Left ventricle myocardium inferior (tissue), 1 donor: ENCODE measurements around the gene DND1. TPM values are rescaled to one million over a fixed set of nuclear protein-coding genes. Genes with fewer than 3 reads are reported as not detected.
"Not testable (repeated sequence)": the region's sequence is repeated elsewhere in the genome, so short reads cannot be mapped to it uniquely, and the experiment has no call there.

Experiments
- DNase-seq: peaks from one replicate; pipeline ENCODE4 v3.0.0-alpha.2; 2020
- H3K27ac ChIP-seq: fragments of 200-600 bp; replicated peaks from 2 replicates; pipeline ENCODE4 v1.8.0; 2021
- H3K27me3 ChIP-seq: fragments of 200-600 bp; 2 replicates; pipeline ENCODE4 v1.8.0; 2021; ENCODE audit warnings: low read depth
- H3K36me3 ChIP-seq: fragments of 200-600 bp; 2 replicates; pipeline ENCODE4 v1.8.0; 2021
- H3K4me1 ChIP-seq: fragments of 200-600 bp; 2 replicates; pipeline ENCODE4 v1.8.0; 2021
- H3K4me3 ChIP-seq: fragments of 200-600 bp; 2 replicates; pipeline ENCODE4 v1.8.0; 2021; ENCODE audit warnings: mild to moderate bottlenecking, moderate library complexity
- H3K9me3 ChIP-seq: fragments of 200-600 bp; replicated peaks from 2 replicates; pipeline ENCODE4 v1.8.0; 2021
- intact Hi-C: fragments of 100-400 bp; cut with micrococcal nuclease; formaldehyde crosslinking; loops from one replicate; pipeline ENCODE4 v1.11.0; 2022
- total RNA-seq: library from RNA; stranded (reverse); fragmentation: NEBNext Ultra II Directional; extraction: Animal tissue kit (Norgen Biotek cat#: 25700); gene quantifications from one replicate; pipeline ENCODE4 v1.2.1, GENCODE V29; 2021
- TF ChIP-seq, protein P1 (sequence below): fragments of 200-600 bp; IDR thresholded peaks from 2 replicates; pipeline ENCODE4 v1.8.0; 2021; ENCODE audit warnings: antibody characterized with exemption, mild to moderate bottlenecking, borderline replicate concordance
- donor health status: DM: no; HTN: yes; CAD: no; lungs with severe emphysema.

DND1 gene
- total RNA-seq, 1 donor from 2014 or later: 0.47 TPM

DNA sequence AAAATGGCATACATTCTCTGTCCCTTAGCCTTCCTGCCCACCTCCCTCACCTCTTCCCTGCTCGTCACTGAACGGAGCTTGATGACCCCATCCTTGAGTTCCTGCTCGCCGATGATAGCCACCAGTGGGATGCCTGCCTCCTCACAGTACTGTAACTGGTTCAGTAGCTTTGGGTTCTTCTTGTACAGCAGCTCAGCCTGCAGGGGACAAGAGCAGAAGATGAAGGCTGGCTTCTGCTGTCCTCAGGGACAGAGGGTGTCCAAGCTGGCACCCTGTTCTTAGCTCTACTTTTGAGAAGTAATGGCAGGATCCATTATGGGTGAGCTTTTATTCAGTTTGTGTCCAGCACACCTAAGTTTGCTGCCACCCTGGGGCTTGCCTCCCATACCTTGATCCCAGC, 1.3 kb upstream of the DND1 start:
- no peak for DNase-seq
- intact Hi-C loops: no loop called here
- H3K36me3 ChIP-seq: peaks cover 89% of the 10 kb centered on the region
- no peak overlapping the region for H3K4me3 ChIP-seq
- H3K27ac ChIP-seq: no peak overlapping the region
- TF ChIP-seq, protein P1, sequence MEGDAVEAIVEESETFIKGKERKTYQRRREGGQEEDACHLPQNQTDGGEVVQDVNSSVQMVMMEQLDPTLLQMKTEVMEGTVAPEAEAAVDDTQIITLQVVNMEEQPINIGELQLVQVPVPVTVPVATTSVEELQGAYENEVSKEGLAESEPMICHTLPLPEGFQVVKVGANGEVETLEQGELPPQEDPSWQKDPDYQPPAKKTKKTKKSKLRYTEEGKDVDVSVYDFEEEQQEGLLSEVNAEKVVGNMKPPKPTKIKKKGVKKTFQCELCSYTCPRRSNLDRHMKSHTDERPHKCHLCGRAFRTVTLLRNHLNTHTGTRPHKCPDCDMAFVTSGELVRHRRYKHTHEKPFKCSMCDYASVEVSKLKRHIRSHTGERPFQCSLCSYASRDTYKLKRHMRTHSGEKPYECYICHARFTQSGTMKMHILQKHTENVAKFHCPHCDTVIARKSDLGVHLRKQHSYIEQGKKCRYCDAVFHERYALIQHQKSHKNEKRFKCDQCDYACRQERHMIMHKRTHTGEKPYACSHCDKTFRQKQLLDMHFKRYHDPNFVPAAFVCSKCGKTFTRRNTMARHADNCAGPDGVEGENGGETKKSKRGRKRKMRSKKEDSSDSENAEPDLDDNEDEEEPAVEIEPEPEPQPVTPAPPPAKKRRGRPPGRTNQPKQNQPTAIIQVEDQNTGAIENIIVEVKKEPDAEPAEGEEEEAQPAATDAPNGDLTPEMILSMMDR: no peak
- H3K27me3 ChIP-seq: no peaks in the 10 kb centered on the region
- no peaks in the 10 kb centered on the region for H3K9me3 ChIP-seq
- H3K4me1 ChIP-seq: no peaks in the 10 kb centered on the region

DNA sequence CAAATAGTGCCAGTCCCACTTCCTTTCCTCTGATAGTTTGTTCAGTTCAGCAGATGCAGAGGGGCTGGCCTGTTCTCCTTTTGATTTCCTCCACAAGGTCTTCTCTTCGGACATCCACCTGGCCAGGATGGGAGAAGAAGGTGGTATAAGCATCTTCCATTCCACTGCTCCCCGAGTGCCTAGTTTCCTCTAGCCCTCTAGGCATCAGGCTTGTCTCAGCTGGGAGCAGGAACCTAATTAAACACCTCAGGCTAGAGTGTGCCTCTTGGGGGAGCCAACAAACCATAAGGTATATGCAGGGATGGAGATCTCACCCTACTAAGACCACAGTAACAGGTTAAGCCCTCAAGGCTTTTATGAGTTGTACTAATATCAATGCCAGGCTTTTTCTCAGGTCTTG, 835 bp upstream of the DND1 start:
- H3K36me3 ChIP-seq: peaks cover 89% of the 10 kb centered on the region
- H3K9me3 ChIP-seq: no peaks in the 10 kb centered on the region
- H3K27me3 ChIP-seq: no peaks in the 10 kb centered on the region
- TF ChIP-seq, protein P1: no peak
- no peaks in the 10 kb centered on the region for H3K4me1 ChIP-seq
- no peak overlapping the region for H3K4me3 ChIP-seq
- H3K27ac ChIP-seq: no peak overlapping the region
- intact Hi-C loops: no loop called here
- no peak for DNase-seq

DNA sequence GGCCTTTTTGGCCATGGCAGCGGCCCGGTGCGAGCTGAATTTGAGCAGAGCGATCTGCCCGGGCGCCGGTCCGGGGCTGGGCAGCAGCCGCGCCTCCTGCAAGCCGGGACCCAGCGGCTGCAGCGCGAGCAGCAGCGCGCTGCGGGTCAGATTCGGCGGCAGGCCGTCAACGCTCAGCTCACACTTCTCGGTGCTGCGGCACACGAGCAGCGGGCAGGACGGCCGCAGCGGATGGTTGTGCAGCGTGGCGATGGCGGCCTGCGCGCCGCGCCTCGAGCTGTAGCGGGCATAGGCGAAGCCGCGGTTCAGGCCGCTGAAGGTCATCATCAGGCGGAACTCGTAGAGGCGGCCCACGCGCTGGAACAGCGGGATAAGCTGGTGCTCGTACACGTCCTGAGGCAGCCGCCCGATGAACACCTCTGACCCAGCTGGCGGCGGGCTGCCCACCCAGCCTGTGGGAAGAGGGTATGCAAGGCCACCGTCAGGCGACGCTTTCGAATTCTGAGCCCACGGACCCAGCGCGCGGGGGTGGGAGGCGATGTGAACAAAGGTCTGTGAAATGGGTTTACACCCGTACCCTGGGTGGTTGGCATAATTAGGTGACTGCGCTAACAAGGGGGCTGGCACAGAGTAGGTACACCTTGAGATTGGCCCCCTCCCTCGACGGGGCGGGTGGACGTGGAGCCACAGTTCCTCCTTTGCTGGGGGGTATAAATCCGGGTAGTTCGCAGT, 755 bp downstream of the DND1 start:
- TF ChIP-seq, protein P1: no peak
- no peaks in the 10 kb centered on the region for H3K9me3 ChIP-seq
- H3K36me3 ChIP-seq: peaks cover 92% of the 10 kb centered on the region
- intact Hi-C loops: no loop called here
- H3K4me1 ChIP-seq: no peaks in the 10 kb centered on the region
- DNase-seq: no peak
- H3K27ac ChIP-seq: no peak overlapping the region
- H3K27me3 ChIP-seq: no peaks in the 10 kb centered on the region
- H3K4me3 ChIP-seq: peak overlapping the region; percentile 7

DNA sequence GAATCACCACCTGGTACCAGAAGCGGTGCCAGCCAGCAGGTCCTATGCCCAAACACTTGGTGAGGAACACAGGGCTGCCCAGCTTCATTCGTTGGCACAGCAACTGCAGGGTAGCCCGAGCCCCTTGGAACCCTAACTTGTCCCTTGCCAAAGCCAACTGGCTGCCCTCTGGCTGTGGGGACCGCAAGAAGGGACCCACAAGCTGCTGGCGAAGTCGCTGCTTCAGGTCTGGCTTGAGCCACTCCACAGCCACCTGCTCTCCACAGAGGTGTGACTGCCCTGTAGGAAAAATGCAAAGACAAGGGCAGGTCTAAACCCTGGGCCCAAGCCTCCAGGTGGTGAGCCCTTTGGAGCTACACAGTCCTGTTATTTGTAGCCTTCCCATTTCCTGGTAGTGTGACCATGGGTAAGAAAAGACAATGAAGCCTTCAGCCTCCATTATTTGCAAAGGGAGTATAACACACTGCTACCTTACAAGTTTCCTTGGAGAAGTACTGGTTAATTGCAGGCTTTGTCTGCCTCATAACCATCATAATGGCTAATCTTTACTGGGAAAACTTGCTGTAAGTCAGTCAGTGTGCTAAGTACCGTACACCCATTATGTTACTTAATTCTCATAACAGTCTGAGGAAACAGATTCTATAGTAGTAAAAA, 1.8 kb downstream of the DND1 start:
- intact Hi-C loops: no loop called here
- Histone ChIP-seq H3K4me3 (no peak overlapping the region), H3K9me3 (no peaks in the 10 kb centered on the region), H3K27me3 (no peaks in the 10 kb centered on the region), H3K36me3 (peaks cover 85% of the 10 kb centered on the region), H3K27ac (no peak overlapping the region), H3K4me1 (peaks cover 2% of the 10 kb centered on the region)
- TF ChIP-seq, protein P1: no peak
- no peak for DNase-seq

DNA sequence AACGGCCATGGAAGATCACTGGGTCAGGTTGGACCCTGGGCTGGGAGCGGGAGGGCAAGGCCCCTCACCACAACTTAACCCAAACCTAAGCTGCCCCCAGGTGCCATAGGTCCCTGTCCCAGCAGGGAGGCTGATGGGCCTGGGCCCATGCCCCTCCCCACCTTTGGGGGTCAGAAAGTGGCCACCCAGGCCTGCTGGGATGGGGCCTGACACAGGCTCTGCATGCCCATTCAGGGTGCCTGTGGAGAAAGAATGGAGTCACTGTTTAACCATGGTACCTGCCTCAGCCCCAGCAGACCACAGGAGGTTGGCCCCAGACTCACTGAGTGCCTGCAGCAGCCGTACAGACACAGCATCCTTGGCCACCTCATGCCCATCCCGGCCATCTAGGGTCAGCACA, 2.3 kb downstream of the DND1 start:
- H3K4me1 ChIP-seq, intact Hi-C loops, H3K27ac ChIP-seq, H3K9me3 ChIP-seq, DNase-seq, H3K27me3 ChIP-seq, H3K4me3 ChIP-seq: not testable (repeated sequence)
- peaks cover 79% of the 10 kb centered on the region for H3K36me3 ChIP-seq
